Left ventricle myocardium inferior (tissue), 1 donor: ENCODE data around the gene WRAP73. TPM values are rescaled to one million over a fixed set of nuclear protein-coding genes. Genes with fewer than 3 reads are reported as not detected.

Experiments
- DNase-seq: peaks from one replicate; pipeline ENCODE4 v3.0.0-alpha.2; 2020
- H3K27ac ChIP-seq: fragments of 200-600 bp; replicated peaks from 2 replicates; pipeline ENCODE4 v1.8.0; 2021
- H3K27me3 ChIP-seq: fragments of 200-600 bp; 2 replicates; pipeline ENCODE4 v1.8.0; 2021; ENCODE audit warnings: low read depth
- H3K36me3 ChIP-seq: fragments of 200-600 bp; 2 replicates; pipeline ENCODE4 v1.8.0; 2021
- H3K4me1 ChIP-seq: fragments of 200-600 bp; 2 replicates; pipeline ENCODE4 v1.8.0; 2021
- H3K4me3 ChIP-seq: fragments of 200-600 bp; 2 replicates; pipeline ENCODE4 v1.8.0; 2021; ENCODE audit warnings: mild to moderate bottlenecking, moderate library complexity
- H3K9me3 ChIP-seq: fragments of 200-600 bp; replicated peaks from 2 replicates; pipeline ENCODE4 v1.8.0; 2021
- intact Hi-C: fragments of 100-400 bp; cut with micrococcal nuclease; formaldehyde crosslinking; loops from one replicate; pipeline ENCODE4 v1.11.0; 2022
- total RNA-seq: library from RNA; stranded (reverse); fragmentation: NEBNext Ultra II Directional; extraction: Animal tissue kit (Norgen Biotek cat#: 25700); gene quantifications from one replicate; pipeline ENCODE4 v1.2.1, GENCODE V29; 2021
- TF ChIP-seq, protein P1 (sequence below): fragments of 200-600 bp; IDR thresholded peaks from 2 replicates; pipeline ENCODE4 v1.8.0; 2021; ENCODE audit warnings: antibody characterized with exemption, mild to moderate bottlenecking, borderline replicate concordance
- donor health status: DM: no; HTN: yes; CAD: no; lungs with severe emphysema.

The WRAP73 gene
- total RNA-seq, 1 donor from 2014 or later: 12.7 TPM

DNA sequence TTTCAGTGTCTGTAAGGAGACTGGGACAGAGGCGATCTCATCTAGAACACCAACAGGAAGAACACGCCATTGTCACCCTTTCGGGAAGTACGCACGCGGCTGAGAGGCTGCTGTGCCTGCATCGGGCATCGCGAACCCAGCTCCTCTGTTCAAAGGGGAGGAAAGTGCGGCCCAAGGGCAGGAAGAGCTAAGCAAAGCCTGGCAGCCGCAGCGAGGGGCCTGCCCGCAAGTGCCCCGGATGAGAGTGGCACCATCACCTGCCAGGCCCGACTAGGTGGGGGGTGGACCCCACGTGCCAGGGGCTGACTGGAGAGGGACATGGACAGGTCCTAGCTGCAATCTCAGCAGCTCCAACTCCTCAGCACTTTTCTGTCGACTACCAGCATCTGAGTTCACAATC, 17.6 kb downstream of the WRAP73 start:
- Histone ChIP-seq H3K27me3 (no peaks in the 10 kb centered on the region), H3K4me3 (no peak overlapping the region), H3K36me3 (peaks cover 98% of the 10 kb centered on the region), H3K4me1 (no peaks in the 10 kb centered on the region), H3K27ac (no peak overlapping the region), H3K9me3 (no peaks in the 10 kb centered on the region)
- TF ChIP-seq, protein P1, sequence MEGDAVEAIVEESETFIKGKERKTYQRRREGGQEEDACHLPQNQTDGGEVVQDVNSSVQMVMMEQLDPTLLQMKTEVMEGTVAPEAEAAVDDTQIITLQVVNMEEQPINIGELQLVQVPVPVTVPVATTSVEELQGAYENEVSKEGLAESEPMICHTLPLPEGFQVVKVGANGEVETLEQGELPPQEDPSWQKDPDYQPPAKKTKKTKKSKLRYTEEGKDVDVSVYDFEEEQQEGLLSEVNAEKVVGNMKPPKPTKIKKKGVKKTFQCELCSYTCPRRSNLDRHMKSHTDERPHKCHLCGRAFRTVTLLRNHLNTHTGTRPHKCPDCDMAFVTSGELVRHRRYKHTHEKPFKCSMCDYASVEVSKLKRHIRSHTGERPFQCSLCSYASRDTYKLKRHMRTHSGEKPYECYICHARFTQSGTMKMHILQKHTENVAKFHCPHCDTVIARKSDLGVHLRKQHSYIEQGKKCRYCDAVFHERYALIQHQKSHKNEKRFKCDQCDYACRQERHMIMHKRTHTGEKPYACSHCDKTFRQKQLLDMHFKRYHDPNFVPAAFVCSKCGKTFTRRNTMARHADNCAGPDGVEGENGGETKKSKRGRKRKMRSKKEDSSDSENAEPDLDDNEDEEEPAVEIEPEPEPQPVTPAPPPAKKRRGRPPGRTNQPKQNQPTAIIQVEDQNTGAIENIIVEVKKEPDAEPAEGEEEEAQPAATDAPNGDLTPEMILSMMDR: no peak
- no peak for DNase-seq
- intact Hi-C loops: no loop called here

DNA sequence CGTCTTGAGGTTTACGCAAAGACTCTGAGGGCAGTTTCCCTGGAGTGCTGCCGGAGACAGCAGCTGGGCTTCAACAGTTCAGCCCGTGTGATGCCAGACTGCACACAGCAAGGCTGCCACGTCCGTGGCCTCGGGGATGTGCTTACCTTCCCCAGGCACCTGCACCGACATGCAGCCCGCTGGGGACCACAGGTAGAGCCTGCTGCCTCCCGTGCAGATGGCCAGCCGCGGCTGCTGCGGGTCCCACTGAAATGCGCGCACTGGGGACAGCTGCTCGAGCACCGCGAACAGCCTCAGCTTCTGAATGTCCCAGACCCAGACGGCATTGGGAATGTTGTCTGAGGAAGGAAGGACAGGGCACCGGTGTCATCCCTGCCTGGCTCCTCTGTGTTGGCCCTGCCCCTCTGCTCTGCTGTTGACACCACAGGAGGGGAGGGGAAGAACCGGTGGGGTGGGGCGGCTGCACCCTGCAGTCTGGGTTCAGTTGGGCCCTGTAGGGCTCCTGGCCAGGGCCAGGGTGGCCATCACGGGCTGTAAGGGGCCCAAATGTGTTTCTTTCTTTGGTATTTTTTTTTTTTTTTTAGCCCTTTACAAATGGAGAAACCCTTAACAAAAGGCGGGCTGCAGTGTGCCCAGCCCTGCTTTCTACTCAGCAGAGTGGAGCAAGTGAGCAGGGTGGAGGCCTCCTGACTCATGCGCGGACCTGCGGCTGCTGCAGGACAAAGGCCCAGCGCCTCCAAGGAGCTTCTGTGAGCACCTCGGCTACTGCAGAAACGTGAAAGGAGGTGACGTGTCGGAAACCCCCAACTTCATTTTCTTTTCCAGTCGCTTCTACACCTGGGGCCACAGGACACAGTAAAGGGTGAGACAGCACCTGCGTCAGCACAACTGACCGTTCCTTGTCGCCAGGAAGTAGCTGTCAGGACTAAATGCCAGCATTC, 18.3 kb downstream of the WRAP73 start:
- H3K27ac ChIP-seq: no peak overlapping the region
- peaks cover 3% of the 10 kb centered on the region for H3K4me1 ChIP-seq
- intact Hi-C loops: no loop called here
- H3K36me3 ChIP-seq: peaks cover 95% of the 10 kb centered on the region
- no peaks in the 10 kb centered on the region for H3K9me3 ChIP-seq
- DNase-seq: no peak
- no peak overlapping the region for H3K4me3 ChIP-seq
- TF ChIP-seq, protein P1: no peak
- H3K27me3 ChIP-seq: no peaks in the 10 kb centered on the region

DNA sequence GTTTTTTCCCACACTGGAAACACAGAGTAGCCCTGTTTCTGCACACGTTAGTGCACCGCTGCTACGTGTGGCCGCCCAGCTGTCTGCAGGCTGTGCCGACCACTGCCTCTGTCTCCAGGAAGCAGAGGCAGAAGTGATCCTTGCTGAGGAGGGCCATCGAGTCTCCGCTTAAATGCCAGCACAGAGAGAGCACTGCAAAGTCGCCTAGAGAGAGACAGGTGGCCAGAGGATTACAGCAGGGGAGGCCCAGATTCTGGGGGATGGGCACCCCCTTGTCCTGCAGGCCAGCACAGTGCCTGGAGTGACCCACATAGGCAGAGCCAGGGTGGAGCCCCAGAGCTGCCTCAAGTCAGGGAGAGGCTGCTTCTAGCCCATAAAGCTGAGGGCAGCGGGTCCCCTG, 19.0 kb downstream of the WRAP73 start:
- peaks cover 89% of the 10 kb centered on the region for H3K36me3 ChIP-seq
- no peak overlapping the region for H3K4me3 ChIP-seq
- no peak for DNase-seq
- peaks cover 10% of the 10 kb centered on the region for H3K4me1 ChIP-seq
- TF ChIP-seq, protein P1: no peak
- intact Hi-C loops: no loop called here
- H3K9me3 ChIP-seq: no peaks in the 10 kb centered on the region
- H3K27me3 ChIP-seq: no peaks in the 10 kb centered on the region
- H3K27ac ChIP-seq: no peak overlapping the region

DNA sequence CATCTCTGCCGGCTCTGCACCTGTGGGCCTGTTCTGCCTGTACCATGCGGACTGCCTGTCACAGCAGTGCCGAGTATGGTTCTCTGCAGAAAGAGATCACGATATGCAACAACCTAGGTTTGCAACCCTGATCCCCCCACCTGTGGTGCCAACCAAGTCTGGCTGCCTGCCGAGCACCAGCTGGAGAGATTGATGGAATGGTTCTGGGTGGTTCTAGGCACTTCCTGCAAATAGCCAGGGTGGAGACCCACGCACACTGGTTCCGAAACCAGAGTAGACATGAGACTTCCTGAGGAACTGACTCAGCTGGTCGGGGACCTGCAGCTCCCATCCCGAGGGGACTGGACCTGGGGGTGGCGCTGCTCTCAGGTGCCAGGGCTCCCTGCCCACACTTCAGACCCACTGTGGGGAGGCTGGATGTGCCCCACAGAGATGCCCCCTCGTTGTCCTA, 19.7 kb downstream of the WRAP73 start:
- peaks cover 81% of the 10 kb centered on the region for H3K36me3 ChIP-seq
- no peaks in the 10 kb centered on the region for H3K9me3 ChIP-seq
- no peak overlapping the region for H3K4me3 ChIP-seq
- peaks cover 17% of the 10 kb centered on the region for H3K4me1 ChIP-seq
- H3K27me3 ChIP-seq: no peaks in the 10 kb centered on the region
- H3K27ac ChIP-seq: no peak overlapping the region
- intact Hi-C loops: no loop called here
- TF ChIP-seq, protein P1: no peak
- DNase-seq: no peak

DNA sequence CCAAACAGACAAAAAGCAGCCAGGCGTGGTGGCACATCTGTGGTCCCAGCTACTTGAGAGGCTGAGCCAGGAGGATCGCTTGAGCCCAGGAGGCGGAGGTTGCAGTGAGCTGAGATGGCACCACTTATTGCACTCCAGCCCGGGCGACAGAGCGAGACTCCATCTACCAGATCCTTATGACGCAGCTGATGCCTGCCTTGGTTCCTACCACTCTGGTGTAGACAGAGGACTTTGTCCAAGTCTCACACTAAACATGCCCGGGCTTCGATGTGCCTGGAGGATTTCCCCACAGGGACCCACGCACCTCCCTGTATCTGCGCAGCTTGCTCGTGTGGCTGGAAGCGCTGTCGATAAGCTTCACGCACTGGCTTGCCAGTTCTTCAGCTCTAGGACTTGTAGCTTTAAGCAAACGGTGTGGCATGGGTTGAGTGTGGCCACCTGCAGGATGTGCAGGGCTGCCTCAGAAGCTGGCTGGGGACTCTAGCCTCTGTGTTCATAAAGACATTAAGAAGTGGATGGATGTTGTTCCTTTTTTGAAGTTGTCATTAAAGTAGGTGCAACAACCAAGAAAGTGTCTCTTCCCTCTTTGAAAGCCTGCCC, 20.2 kb downstream of the WRAP73 start:
- Histone ChIP-seq H3K4me3 (no peak overlapping the region), H3K9me3 (no peaks in the 10 kb centered on the region), H3K27me3 (no peaks in the 10 kb centered on the region), H3K36me3 (peaks cover 76% of the 10 kb centered on the region), H3K27ac (no peak overlapping the region), H3K4me1 (peaks cover 20% of the 10 kb centered on the region)
- intact Hi-C loops: no loop called here
- TF ChIP-seq, protein P1: no peak
- no peak for DNase-seq
